SHP77 (cell line): Measurements from ENCODE around the gene PDLIM7.

Experiments
- DNase-seq, 2 experiments: peaks; one replicate each; lab custom pipeline; 2025; lab: John Stamatoyannopoulos, UW

Gene PDLIM7

GRCh38 chr5:177524539-177524900 is 27.1 kb upstream of the PDLIM7 start:
- DNase-seq = no peak

DNA sequence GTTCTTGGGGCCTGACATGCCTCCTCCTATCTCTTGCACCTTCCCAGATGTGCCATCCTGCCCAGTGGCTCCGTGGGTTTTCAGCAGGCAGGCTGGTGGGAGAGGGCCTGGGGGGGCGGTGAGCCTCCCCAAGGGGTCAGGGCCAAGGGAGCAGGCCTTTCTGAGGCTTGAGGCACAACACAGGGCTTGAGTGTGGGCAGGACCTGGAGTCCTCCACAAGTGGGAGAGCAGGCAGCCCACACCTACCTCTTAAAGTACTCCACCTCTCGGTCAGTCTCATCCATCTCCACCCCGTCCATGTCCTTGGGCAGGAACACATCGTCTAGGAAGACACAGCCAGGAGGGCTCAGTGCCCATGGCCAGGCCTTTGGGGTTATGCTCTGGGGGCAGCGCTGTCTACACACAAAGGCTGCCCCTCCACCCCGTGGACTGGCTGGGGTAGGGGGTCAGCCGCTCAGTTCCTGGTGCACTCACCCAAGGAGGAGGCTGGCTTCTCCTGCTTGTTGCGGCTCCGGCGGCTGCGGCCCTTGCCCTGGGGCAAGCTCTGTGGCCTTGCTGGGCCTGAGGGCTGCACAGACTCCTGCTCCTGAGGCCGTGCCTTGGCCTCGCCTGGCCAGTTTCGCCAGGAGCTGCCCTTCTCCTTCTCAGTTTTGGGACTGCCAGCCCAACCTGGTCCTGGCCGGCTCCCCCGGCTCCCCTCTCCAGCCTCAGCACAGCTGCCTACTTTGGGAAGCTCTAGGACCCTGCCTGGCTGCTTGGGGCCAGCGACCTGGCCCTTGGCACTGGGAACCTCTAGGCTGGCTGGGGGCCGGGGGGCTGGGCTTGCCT is 26.5 kb upstream of the PDLIM7 start:
- DNase-seq = no peak

GRCh38 chr5:177520916-177521513 is 23.6 kb upstream of the PDLIM7 start:
- no peak for DNase-seq

- DNase-seq = no peak
These were observed 22.9 kb upstream of the PDLIM7 start for GRCh38 chr5:177520271-177520670.

- no peak for DNase-seq
These were observed 22.2 kb upstream of the PDLIM7 start for GRCh38 chr5:177519463-177520235.

GRCh38 chr5:177516601-177517568 is 19.5 kb upstream of the PDLIM7 start, which contains the start of gene DDX41:
DDX41 (minus strand) TSS chr5:177516961; CDS start chr5:177516945, 16 bp downstream.
- DNase-seq = peak; percentile 97

DNA sequence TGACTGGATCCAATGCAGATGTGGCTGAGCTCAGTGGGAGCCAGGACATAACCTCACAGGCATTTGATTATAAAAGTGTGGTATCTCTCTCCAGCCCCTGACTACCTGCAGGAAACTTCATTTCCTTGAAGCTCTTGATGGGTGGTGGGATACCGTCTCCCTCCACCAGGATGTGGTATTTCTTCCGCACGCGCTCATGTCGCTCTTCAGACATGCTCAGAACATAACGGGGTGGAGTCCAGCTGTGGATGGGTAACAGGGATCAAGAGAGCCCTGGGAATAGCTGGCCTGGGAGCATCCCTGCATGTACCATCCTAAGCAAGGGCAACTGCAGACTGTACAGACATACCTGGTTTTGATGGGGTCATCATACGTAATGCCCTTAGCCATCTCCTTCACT is 18.2 kb upstream of the PDLIM7 start:
- DNase-seq = no peak

GRCh38 chr5:177514541-177514940 is 17.1 kb upstream of the PDLIM7 start:
- no peak for DNase-seq

DNA sequence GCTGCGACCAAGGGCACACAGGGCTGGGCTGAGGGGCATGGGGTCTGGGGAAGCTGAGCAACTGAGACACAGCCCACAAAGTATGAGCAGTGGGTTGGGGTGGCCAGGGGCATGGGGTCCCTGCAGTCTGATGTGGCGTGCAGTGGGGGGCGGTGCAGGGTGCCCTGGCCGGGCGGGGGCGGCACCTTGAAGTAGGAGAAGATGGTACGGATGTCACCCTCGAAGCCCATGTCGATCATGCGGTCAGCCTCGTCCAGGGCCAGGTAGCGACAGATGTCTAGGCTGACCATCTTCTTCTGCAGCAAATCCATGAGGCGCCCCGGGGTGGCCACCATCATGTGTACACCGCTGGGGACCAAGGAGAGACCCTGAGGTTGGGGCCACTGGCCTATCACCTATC is 16.1 kb upstream of the PDLIM7 start:
- DNase-seq = no peak

- no peak for DNase-seq
These were observed 15.5 kb upstream of the PDLIM7 start for GRCh38 chr5:177512736-177513380.

DNA sequence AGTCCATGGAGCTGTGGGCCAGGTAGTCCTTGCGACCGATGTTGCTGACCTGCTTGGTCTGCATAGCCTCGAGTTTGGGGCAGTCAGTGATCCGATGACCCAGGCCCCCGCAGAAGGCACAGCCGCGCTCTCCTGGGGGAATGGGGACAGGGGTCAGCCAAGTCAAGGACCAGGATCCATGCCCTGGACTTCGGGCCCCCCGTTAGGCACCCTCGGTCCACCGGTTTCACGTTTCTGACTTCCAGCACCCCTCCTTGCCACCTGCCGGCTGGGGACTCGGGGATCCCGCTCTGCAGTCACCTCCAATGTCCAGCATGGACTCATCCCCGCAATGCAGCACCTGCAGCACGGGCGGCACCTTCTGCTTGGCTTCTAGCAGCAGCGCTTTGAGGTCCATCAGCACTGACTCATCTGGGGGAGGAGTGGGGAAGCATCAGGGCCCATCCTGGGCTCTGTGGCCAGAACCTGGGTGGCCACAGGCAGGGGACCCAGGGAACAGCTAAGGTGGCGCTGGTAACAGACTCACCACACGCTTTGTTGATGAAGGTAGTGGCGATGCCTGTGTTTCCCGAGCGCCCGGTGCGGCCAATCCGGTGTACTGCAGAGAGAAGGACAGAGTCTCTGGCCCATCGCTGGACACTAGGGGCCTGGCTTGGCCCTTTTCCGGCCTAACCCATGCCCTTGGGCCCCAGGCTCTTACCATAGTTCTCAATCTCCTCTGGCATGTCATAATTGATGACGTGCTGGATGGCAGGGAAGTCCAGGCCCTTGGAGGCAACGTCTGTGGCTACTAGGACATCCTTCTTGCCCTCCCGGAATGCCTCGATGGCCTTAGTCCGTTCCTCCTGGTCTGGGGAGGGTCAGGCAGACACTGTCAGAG is 14.6 kb upstream of the PDLIM7 start:
- no peak for DNase-seq

- no peak for DNase-seq
These were observed 13.8 kb upstream of the PDLIM7 start for GRCh38 chr5:177511181-177511580.

DNA sequence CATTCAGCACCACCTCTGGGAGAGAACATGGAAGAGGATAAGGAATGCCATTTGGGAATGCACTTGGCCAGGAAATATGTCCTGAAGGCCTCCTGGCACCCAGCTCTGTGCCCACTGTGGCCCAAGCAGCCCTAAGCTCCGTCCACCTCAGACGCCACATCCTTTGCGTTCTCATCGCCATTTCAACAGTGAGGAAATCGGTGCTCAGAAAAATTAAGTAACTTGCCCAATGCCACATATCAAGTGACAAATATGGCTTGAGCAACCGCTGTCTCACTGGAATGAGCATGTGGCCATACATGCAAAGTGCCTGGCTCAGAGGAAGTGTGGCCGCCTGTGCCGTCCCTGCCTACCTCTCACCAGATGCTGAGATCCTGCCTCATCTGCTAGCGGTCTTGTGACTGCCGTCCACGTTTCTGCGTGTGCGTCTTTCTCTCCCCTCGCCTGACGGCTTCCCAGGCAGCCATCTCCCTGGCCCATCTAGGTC is 13.2 kb upstream of the PDLIM7 start:
- DNase-seq = no peak

DNA sequence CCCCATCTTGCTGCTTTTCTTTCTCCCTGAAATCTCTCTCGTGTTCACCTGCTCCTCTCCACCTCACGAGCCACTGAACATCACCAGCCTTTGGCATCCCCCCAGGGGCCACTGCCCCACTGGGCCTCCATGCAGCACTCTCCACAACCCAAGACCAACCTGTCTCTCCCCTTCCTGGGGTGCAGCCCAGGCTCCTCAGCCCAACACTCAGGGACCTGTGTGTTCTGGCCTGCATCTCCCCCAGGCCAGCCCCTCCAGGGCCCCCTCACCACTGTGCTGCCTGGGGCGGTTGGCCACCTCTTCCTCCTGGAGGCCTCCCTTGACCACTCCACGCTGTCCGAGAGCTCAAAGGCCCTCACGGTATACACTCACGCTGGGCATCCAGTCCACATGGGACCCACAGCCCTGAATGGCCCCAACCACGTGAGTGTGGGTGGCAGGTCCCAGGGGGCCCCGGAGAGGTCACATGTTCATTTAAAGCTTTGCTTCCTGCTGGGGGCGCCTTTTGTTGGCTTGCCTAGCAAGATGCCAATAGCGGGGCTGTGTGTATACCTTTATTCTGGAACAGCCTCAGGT is 12.7 kb upstream of the PDLIM7 start:
- DNase-seq = no peak

GRCh38 chr5:177509381-177509951 is 12.1 kb upstream of the PDLIM7 start, which contains the start of gene DOK3:
DOK3 (minus strand) TSS chr5:177509826; CDS start chr5:177509540, 286 bp downstream.
- DNase-seq = peak in 1 of 2 experiments; percentile 54

DNA sequence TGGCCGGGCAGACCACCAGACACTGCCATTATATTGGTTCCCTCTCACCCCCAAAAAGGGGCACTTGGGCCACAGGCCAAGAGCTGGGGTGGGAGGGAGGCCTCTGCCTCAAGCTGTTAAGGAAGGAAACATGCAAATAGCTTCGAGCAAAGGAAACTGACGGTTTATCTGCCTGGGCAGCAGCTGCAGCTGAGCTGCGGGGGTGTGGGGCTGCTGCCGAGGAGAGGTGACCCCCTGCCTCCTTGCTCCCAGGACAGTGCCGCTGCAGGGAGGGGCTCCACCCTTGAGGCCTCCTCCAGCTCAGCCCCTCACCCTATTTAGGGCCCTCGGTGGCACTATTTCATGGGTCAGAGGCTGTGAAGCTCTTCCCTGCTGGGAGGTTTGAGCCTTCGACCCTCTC is 11.4 kb upstream of the PDLIM7 start:
- no peak for DNase-seq

DNA sequence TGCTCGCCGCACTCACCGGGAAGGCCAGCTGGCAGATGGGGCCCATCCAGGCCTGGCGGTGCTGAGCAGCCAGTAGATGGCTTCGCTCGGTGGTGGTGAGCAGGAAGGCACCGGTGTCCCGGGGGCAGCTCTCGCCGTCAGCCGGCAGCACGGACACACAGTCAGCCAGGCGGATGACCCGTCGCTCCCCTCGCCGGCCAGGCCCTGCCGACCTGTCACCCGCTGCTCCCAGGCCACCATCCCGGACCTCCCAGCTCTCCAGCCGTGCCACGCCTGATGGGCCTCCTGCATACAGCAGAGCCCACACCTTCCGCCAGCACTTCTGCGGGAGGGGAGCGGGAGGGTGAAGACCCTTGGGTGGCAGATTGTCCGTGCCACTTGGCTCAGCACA is 10.8 kb upstream of the PDLIM7 start:
- DNase-seq = no peak

DNA sequence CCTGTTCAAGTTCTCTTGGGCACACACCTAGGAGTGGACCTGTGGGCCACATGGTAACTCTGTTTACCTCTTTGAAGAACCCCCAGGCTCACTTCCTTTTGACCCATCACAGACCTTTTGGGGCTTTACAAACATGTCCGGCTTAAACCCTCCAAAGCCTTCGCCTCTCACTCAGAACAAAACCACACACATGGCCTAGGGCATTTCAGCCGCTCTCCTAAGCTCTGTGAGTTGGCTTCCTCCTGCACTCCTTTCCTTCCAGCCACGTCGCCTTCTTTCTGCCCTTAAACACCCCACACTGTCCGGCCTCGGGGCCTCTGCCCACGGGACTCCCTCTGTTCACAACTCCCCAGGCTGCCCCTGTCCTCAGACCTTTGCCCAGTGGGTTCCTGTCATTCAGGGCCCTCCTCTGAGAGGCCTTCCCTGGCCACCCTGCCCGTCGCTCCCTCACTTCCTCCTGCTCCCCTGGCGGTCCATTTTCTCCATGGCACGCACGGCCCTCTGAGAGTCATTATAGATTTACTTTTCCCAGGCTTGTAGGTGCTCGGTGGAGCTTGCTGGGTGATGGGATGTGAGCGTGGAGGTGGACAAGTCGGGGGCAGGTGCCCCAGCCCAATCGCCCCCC is 10.3 kb upstream of the PDLIM7 start:
- no peak for DNase-seq

GRCh38 chr5:177507165-177507564 is 9.8 kb upstream of the PDLIM7 start:
- peak in 1 of 2 experiments; percentile 38 for DNase-seq
